Cerebellar nuclear complex (tissue), 1 donor: Measurements from ENCODE around the gene EXOSC7.
"Not testable (repeated sequence)": the region's sequence is repeated elsewhere in the genome, so short reads cannot be mapped to it uniquely, and the experiment has no call there.

ENCODE experiments used
- DNase-seq, 2 experiments: peaks; one replicate each; lab custom pipeline; 2025; lab: John Stamatoyannopoulos, UW

EXOSC7 gene

GRCh38 chr3:44976002-44976815, at the start of gene EXOSC7, which contains the start of gene ZDHHC3:
Gene EXOSC7 (plus strand): TSS chr3:44976244. CDS start chr3:44976278, 34 bp downstream.
Gene ZDHHC3 (minus strand): TSS chr3:44976174. CDS start chr3:44959436, 16,738 bp downstream.
- DNase-seq = peak in 1 of 2 experiments; percentile 57

- DNase-seq = no peak
Observed at GRCh38 chr3:44926921-44927320, 49.1 kb upstream of the EXOSC7 start.

- DNase-seq = no peak
Observed at GRCh38 chr3:44927371-44927770, 48.7 kb upstream of the EXOSC7 start.

GRCh38 chr3:44929782-44930181, 46.3 kb upstream of the EXOSC7 start:
- no peak for DNase-seq

- no peak for DNase-seq
Observed at GRCh38 chr3:44930911-44931310, 45.1 kb upstream of the EXOSC7 start.

GRCh38 chr3:44931791-44932190, 44.3 kb upstream of the EXOSC7 start:
- no peak for DNase-seq

GRCh38 chr3:44932271-44932670, 43.8 kb upstream of the EXOSC7 start:
- DNase-seq = no peak

GRCh38 chr3:44932986-44933944, 42.8 kb upstream of the EXOSC7 start:
- DNase-seq = no peak

GRCh38 chr3:44939581-44940036, 36.4 kb upstream of the EXOSC7 start:
- no peak for DNase-seq

- no peak for DNase-seq
Observed at GRCh38 chr3:44942202-44942921, 33.7 kb upstream of the EXOSC7 start.

GRCh38 chr3:44948239-44948638, 27.8 kb upstream of the EXOSC7 start:
- DNase-seq = no peak

- DNase-seq = not testable (repeated sequence)
Observed at GRCh38 chr3:44949770-44950169, 26.3 kb upstream of the EXOSC7 start.

GRCh38 chr3:44950275-44950734, 25.7 kb upstream of the EXOSC7 start:
- DNase-seq = no peak

- no peak for DNase-seq
Observed at GRCh38 chr3:44952689-44953088, 23.4 kb upstream of the EXOSC7 start.

GRCh38 chr3:44954304-44954703, 21.7 kb upstream of the EXOSC7 start:
- no peak for DNase-seq

GRCh38 chr3:44954962-44955361, 21.1 kb upstream of the EXOSC7 start:
- no peak for DNase-seq

- DNase-seq = no peak
Observed at GRCh38 chr3:44955917-44956316, 20.1 kb upstream of the EXOSC7 start.

- no peak for DNase-seq
Observed at GRCh38 chr3:44957986-44958385, 18.1 kb upstream of the EXOSC7 start.

GRCh38 chr3:44958386-44958785, 17.7 kb upstream of the EXOSC7 start:
- no peak for DNase-seq

- no peak for DNase-seq
Observed at GRCh38 chr3:44960387-44961026, 15.5 kb upstream of the EXOSC7 start.

GRCh38 chr3:44961888-44962287, 14.2 kb upstream of the EXOSC7 start:
- DNase-seq = no peak
